ENCODE measurements around the gene EFNA5.
"Not testable (repeated sequence)": the region's sequence is repeated elsewhere in the genome, so short reads cannot be mapped to it uniquely, and the experiment has no call there.

EFNA5 gene

DNA sequence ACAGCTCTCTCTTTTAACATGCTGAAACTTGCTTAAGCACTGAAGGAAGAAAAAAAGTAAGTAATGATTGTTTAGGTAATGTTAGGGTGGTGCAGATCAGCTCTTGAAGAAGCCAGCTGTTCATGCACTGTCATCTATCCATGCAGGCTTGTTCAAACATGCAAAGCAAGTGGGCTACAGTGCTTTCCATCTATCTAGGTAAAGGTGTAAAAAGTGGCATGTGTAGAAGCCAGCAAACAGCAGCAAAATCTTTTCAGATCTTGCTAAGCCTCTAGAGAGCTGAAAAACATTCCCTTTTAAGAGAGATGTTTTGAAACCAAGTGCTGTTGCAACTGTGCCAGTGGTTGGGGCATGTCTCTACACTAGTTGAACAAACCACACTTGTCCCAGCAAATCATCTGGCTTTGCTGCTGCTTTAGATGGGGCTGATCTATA lies 214.4 kb downstream of the EFNA5 start:
- DNase-seq (ENCODE audit: extremely low read depth, low read depth) = no peak
- H3K4me3 ChIP-seq (replicated peaks; ENCODE audit: low read depth, low read length) = no peak overlapping the region
- TF ChIP-seq, protein P1, sequence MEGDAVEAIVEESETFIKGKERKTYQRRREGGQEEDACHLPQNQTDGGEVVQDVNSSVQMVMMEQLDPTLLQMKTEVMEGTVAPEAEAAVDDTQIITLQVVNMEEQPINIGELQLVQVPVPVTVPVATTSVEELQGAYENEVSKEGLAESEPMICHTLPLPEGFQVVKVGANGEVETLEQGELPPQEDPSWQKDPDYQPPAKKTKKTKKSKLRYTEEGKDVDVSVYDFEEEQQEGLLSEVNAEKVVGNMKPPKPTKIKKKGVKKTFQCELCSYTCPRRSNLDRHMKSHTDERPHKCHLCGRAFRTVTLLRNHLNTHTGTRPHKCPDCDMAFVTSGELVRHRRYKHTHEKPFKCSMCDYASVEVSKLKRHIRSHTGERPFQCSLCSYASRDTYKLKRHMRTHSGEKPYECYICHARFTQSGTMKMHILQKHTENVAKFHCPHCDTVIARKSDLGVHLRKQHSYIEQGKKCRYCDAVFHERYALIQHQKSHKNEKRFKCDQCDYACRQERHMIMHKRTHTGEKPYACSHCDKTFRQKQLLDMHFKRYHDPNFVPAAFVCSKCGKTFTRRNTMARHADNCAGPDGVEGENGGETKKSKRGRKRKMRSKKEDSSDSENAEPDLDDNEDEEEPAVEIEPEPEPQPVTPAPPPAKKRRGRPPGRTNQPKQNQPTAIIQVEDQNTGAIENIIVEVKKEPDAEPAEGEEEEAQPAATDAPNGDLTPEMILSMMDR (IDR thresholded peaks at IDR 0.05; ENCODE audit: low read depth, low read length, missing control alignments) = no peak

DNA sequence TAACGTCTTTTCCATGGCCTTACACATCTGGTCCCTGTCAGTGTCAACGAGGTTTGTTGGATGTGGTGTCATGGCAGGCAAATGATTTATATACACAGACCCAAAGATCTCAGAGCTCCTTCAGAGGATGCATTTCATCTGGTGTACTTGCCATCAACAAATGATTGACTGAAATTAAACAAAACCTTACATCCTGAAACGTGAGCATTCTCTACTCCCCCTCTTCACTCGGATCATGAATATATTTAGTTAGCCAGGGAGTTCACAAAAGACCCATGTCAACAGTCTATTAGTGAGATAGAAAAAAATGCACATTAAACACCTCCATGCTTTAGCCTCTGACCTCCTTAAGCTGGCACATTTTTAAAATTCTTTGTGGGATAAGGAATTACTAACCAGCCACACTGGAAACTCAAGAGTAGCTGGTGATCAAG lies 215.6 kb downstream of the EFNA5 start:
- H3K4me3 ChIP-seq (replicated peaks; ENCODE audit: low read depth, low read length) = no peak overlapping the region
- no peak for DNase-seq (ENCODE audit: extremely low read depth, low read depth)
- TF ChIP-seq, protein P1 (IDR thresholded peaks at IDR 0.05; ENCODE audit: low read depth, low read length, missing control alignments) = no peak

DNA sequence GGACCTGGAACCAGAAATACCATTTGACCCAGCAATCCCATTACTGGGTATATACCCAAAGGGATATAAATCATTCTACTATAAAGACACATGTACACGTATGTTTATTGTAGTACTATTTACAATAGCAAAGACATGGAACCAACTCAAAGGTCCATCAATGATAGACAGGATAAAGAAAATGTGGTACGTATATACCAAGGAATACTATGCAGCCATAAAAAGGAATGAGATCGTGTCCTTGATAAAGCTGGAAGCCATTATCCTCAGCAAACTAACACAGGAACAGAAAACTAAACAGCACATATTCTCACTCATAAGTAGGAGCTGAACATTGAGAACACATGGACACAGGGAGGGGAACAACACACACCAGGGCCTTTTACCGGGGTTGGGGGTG lies 218.9 kb downstream of the EFNA5 start:
- H3K4me3 ChIP-seq (replicated peaks; ENCODE audit: low read depth, low read length); DNase-seq (ENCODE audit: extremely low read depth, low read depth): not testable (repeated sequence)

DNA sequence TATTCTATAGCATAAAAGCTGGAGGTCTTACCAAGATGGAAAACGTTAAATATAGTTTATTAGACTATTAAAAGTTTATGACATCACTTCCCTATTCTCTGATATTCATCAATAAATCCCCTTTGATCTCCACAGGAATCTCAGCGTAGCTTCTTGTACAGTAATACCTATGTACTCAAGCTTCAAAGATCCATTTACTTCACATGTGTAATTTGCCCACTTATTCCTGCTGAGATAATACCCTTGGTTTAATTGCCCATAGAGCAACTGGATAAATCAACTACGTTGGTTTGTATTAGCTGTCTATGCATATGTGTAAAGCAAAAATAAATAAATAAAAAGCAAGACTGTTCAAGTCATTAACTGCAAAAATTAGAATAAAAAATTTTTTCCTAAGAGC lies 219.7 kb downstream of the EFNA5 start:
- no peak overlapping the region for H3K4me3 ChIP-seq (replicated peaks; ENCODE audit: low read depth, low read length)
- no peak for DNase-seq (ENCODE audit: extremely low read depth, low read depth)
- TF ChIP-seq, protein P1 (IDR thresholded peaks at IDR 0.05; ENCODE audit: low read depth, low read length, missing control alignments) = no peak

DNA sequence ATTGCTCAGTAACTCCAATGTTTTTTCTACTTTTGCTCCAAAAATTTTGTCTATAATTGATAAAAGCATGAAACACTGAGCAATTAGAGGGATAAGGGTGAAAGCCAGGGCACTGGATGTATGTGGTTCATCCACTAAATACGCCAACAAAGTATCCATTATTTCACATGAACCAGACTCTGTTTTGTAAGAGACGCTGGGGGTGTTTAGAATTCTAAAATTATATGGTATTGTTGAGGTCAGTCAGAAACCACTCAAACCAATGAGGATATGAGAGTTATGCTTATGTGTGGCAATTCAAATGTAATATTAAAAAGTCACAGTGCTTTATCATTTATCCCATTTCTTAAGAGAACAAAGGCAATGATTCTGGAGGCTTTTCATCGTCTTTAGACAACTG lies 220.2 kb downstream of the EFNA5 start:
- no peak overlapping the region for H3K4me3 ChIP-seq (replicated peaks; ENCODE audit: low read depth, low read length)
- no peak for DNase-seq (ENCODE audit: extremely low read depth, low read depth)
- TF ChIP-seq, protein P1 (IDR thresholded peaks at IDR 0.05; ENCODE audit: low read depth, low read length, missing control alignments) = no peak

DNA sequence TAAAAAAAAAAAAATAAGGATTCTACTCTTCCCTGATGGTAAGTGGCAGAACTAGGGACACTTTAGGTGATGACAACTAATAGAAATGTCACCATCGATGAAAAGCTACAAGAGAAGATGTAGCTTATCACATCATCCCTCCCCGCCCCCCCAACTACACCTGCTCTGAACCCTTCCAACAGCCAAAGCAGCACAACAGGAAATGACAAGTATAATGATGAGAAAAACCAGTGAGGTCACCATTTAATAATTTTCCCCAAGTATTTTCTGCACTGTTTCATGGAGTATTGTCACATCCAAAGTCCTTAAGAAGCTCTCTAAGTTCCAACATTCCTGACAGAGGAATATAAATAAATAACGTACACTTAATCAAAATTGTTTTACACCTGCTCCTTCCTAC lies 221.4 kb downstream of the EFNA5 start:
- no peak for DNase-seq (ENCODE audit: extremely low read depth, low read depth)
- H3K4me3 ChIP-seq (replicated peaks; ENCODE audit: low read depth, low read length) = no peak overlapping the region
- TF ChIP-seq, protein P1 (IDR thresholded peaks at IDR 0.05; ENCODE audit: low read depth, low read length, missing control alignments) = no peak

DNA sequence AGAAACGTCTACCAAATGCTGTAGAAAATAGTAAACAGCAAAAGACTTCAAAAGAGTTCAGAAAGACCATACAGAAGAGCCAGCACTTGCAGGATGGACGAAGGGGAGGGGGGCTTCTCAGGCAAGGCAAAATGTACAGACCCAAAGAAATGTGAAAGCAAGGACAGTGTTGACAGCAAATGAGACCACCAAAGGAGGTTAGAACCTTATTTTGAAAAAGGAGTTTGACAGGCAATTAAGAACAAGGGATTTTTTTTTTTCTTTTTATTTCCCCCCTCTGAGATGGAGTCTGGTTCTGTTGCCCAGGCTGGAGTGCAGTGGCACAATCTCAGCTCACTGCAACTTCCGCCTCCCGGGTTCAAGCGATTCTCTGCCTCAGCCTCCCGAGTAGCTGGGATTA lies 223.2 kb downstream of the EFNA5 start:
- no peak for DNase-seq (ENCODE audit: extremely low read depth, low read depth)
- no peak overlapping the region for H3K4me3 ChIP-seq (replicated peaks; ENCODE audit: low read depth, low read length)
- TF ChIP-seq, protein P1 (IDR thresholded peaks at IDR 0.05; ENCODE audit: low read depth, low read length, missing control alignments) = no peak
